ENCODE results near the gene CATSPERZ. TPM values are rescaled to one million over a fixed set of nuclear protein-coding genes. Genes with fewer than 3 reads are reported as not detected.

CATSPERZ gene
- total and polyA plus RNA-seq, 9 of the 15 experiments (the other 6 are each of a cell fraction or from before 2014, with no cell fraction given), result 0.86 to 8.5 (median 3.5) TPM

- TF ChIP-seq ZNF583 (CRISPR knock-in tag; IDR thresholded peaks at IDR 0.05) (peak; percentile 60; the same call in 1 of the 2 replicates), ZNF592 (IDR thresholded peaks at IDR 0.05) (peak; percentile 45; the same call in 1 of the 2 replicates), SIX5 (IDR thresholded peaks at IDR 0.05; ENCODE audit: borderline replicate concordance in 1 of 2, insufficient read depth in 1 of 2, low read depth in 1 of 2, low read length in 2 of 2) (no peak), NFXL1 (CRISPR knock-in tag; IDR thresholded peaks at IDR 0.05) (no peak), ZNF232 (CRISPR knock-in tag; IDR thresholded peaks at IDR 0.05) (no peak), BRD9 (IDR thresholded peaks at IDR 0.05; ENCODE audit: low read depth, partially characterized antibody) (peak; percentile 19), ZZZ3 (IDR thresholded peaks at IDR 0.05) (no peak), LCOR (CRISPR knock-in tag; IDR thresholded peaks at IDR 0.05) (peak; percentile 85), HES1 (IDR thresholded peaks at IDR 0.05; ENCODE audit: low read depth) (peak; percentile 84), DDX20 (tag; IDR thresholded peaks at IDR 0.05; ENCODE audit: low read depth) (no peak), XRCC4 (IDR thresholded peaks at IDR 0.05; ENCODE audit: extremely low read depth, insufficient read depth, insufficient read length) (no peak), RREB1 (CRISPR knock-in tag; IDR thresholded peaks at IDR 0.05) (no peak)
- TF ChIP-seq, protein P1, sequence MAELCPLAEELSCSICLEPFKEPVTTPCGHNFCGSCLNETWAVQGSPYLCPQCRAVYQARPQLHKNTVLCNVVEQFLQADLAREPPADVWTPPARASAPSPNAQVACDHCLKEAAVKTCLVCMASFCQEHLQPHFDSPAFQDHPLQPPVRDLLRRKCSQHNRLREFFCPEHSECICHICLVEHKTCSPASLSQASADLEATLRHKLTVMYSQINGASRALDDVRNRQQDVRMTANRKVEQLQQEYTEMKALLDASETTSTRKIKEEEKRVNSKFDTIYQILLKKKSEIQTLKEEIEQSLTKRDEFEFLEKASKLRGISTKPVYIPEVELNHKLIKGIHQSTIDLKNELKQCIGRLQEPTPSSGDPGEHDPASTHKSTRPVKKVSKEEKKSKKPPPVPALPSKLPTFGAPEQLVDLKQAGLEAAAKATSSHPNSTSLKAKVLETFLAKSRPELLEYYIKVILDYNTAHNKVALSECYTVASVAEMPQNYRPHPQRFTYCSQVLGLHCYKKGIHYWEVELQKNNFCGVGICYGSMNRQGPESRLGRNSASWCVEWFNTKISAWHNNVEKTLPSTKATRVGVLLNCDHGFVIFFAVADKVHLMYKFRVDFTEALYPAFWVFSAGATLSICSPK (IDR thresholded peaks at IDR 0.05; ENCODE audit: borderline replicate concordance), result no peak
Measured at GRCh38 chr11:64334764-64335735, 34.9 kb downstream of the CATSPERZ start (continued).
